Endothelial cell of umbilical vein (primary cell): ENCODE measurements around the gene CPNE2. TPM values are rescaled to one million over a fixed set of nuclear protein-coding genes. Genes with fewer than 3 reads are reported as not detected.
A peak's percentile ranks its signal among the peaks of the same experiment; 100 is the strongest.
"Not testable (repeated sequence)": the region's sequence is repeated elsewhere in the genome, so short reads cannot be mapped to it uniquely, and the experiment has no call there.

Experiments used
- BruUV-seq: library from RNA; stranded (reverse); fragments of 400-500 nt; replicated peaks from 2 replicates; lab custom pipeline; 2021; lab: Mats Ljungman, UMichigan
- CTCF ChIA-PET: fragments of 300-600, 350-600 bp; sonication (Branson Sonifier 250); formaldehyde crosslinking; loops from one replicate; lab custom pipeline; 2021; ENCODE audit warnings: antibody characterized with exemption, inconsistent platforms; lab: Charles Lee
- POLR2A ChIA-PET: fragments of 300-600, 350-600 bp; sonication (Branson Sonifier 250); formaldehyde crosslinking; loops from one replicate; lab custom pipeline; 2021; ENCODE audit warnings: antibody characterized with exemption, inconsistent platforms; lab: Charles Lee
- DNase-seq: peaks from one replicate; pipeline ENCODE4 v3.0.0-alpha.2; 2011; ENCODE audit warnings: low read depth, low spot score
- FAIRE-seq: peaks from 2 replicates; lab custom pipeline; 2011; peaks lifted over from hg19 to GRCh38; lab: Jason Lieb, UNC
- H2AFZ ChIP-seq: 2 replicates; pipeline ENCODE4 v1.6.0; 2012; ENCODE audit warnings: low read depth, low read length, control low read depth, inconsistent platforms
- H3K27ac ChIP-seq: 2 replicates; pipeline ENCODE4 v1.5.1; 2011; ENCODE audit warnings: low read depth, mild to moderate bottlenecking, control low read depth, low read length, moderate library complexity; ENCODE audit not compliant: insufficient read depth
- H3K27me3 ChIP-seq, 2 experiments: 2 replicates each; pipeline versions ENCODE4 v1.6.0 to v1.6.1; 2011; ENCODE audit warnings: low read length in 2 of 2, mixed read lengths in 1 of 2; ENCODE audit not compliant: control insufficient read depth in 2 of 2, insufficient read depth in 2 of 2
- H3K36me3 ChIP-seq, 2 experiments: 2 replicates in 1 of 2; 3 replicates in 1 of 2; pipeline ENCODE4 v1.5.1; 2011; ENCODE audit warnings: low read length in 2 of 2, mild to moderate bottlenecking in 1 of 2, moderate library complexity in 1 of 2; ENCODE audit not compliant: control insufficient read depth in 2 of 2, insufficient read depth in 2 of 2; ENCODE audit errors: extremely low read depth in 1 of 2
- H3K4me1 ChIP-seq: 3 replicates; pipeline ENCODE4 v1.5.1; 2011; ENCODE audit warnings: mild to moderate bottlenecking, low read length; ENCODE audit not compliant: control insufficient read depth, insufficient read depth; ENCODE audit errors: extremely low read depth
- H3K4me2 ChIP-seq: 2 replicates; pipeline ENCODE4 v1.6.1; 2011; ENCODE audit warnings: low read length, control low read depth, mixed read lengths; ENCODE audit not compliant: insufficient read depth
- H3K4me3 ChIP-seq, 3 experiments: fragments of 200-600 bp in 1 of 3; sonication (generic), shearing (Covaris generic) in 1 of 3; replicated peaks in 1 of 3; 2 replicates each; pipeline ENCODE4 v1.5.1; 2011 to 2016; ENCODE audit warnings: control low read depth in 3 of 3, low read length in 3 of 3, mild to moderate bottlenecking in 2 of 3, inconsistent platforms in 1 of 3, low read depth in 1 of 3, moderate library complexity in 1 of 3; ENCODE audit not compliant: insufficient read depth in 1 of 3
- H3K79me2 ChIP-seq: 2 replicates; pipeline ENCODE4 v1.6.0; 2012; ENCODE audit warnings: low read length, inconsistent platforms; ENCODE audit not compliant: control insufficient read depth, insufficient read depth
- H3K9ac ChIP-seq: replicated peaks from 2 replicates; pipeline ENCODE3; 2011; ENCODE audit warnings: low read length, control low read depth; ENCODE audit not compliant: insufficient read depth; ENCODE audit errors: extremely low read depth
- H3K9me1 ChIP-seq: replicated peaks from 3 replicates; pipeline ENCODE4 v1.6.0; 2011; ENCODE audit warnings: mild to moderate bottlenecking, low read length; ENCODE audit not compliant: control insufficient read depth, insufficient read depth; ENCODE audit errors: extremely low read depth
- H3K9me3 ChIP-seq: replicated peaks from 2 replicates; pipeline ENCODE4 v1.5.1; 2012; ENCODE audit warnings: low read length, inconsistent platforms; ENCODE audit not compliant: control insufficient read depth, insufficient read depth
- H4K20me1 ChIP-seq: replicated peaks from 2 replicates; pipeline ENCODE3; 2011; ENCODE audit warnings: mild to moderate bottlenecking, low read length; ENCODE audit not compliant: control insufficient read depth, insufficient read depth; ENCODE audit errors: extremely low read depth
- CTCF ChIP-seq, 2 donors: IDR thresholded peaks; 1 replicate in 1 of 2; 2 replicates in 1 of 2; pipeline ENCODE4 v1.5.1; 2011; ENCODE audit warnings: low read length in 2 of 2, mild to moderate bottlenecking in 2 of 2, moderate library complexity in 2 of 2, control low read depth in 1 of 2, inconsistent platforms in 1 of 2, low read depth in 1 of 2; ENCODE audit not compliant: insufficient read depth in 1 of 2; ENCODE audit errors: extremely low read depth in 1 of 2
- EZH2 ChIP-seq: IDR thresholded peaks from 2 replicates; pipeline ENCODE4 v1.6.1; 2012; ENCODE audit warnings: borderline replicate concordance, low read depth, mild to moderate bottlenecking, moderate library complexity, low read length, inconsistent platforms; ENCODE audit not compliant: severe bottlenecking
- FOS ChIP-seq: IDR thresholded peaks from 2 replicates; pipeline ENCODE4 v1.6.1; 2011; ENCODE audit warnings: mild to moderate bottlenecking, low read length, moderate library complexity, borderline replicate concordance; ENCODE audit not compliant: insufficient read depth
- GATA2 ChIP-seq: IDR thresholded peaks from 2 replicates; pipeline ENCODE4 v1.7.0; 2011; ENCODE audit warnings: low read depth, mild to moderate bottlenecking, moderate library complexity, mixed read lengths, low read length; ENCODE audit not compliant: insufficient read length, insufficient read depth
- JUN ChIP-seq: IDR thresholded peaks from 2 replicates; pipeline ENCODE4 v1.6.1; 2011; ENCODE audit warnings: borderline replicate concordance, low read depth; ENCODE audit not compliant: insufficient read length, insufficient read depth
- MAX ChIP-seq: IDR thresholded peaks from 2 replicates; pipeline ENCODE4 v1.6.1; 2011; ENCODE audit not compliant: insufficient read depth, insufficient read length
- MYC ChIP-seq: IDR thresholded peaks from one replicate; pipeline ENCODE4 v1.6.1; 2011; ENCODE audit warnings: mild to moderate bottlenecking, low read depth, low read length
- POLR2A ChIP-seq: IDR thresholded peaks from 2 replicates; pipeline ENCODE4 v1.6.1; 2012; ENCODE audit warnings: low read depth, mild to moderate bottlenecking, control low read depth, low read length
- POLR2AphosphoS5 ChIP-seq: IDR thresholded peaks from 2 replicates; pipeline ENCODE4 v1.6.1; 2012; ENCODE audit warnings: low read depth, mild to moderate bottlenecking, control low read depth, low read length, moderate library complexity; ENCODE audit not compliant: insufficient read depth
- dilution Hi-C: fragments of 300-500 bp; cut with MboI; formaldehyde crosslinking; loops from one replicate; pipeline ENCODE4 v1.15.0; 2019; ENCODE audit warnings: low sequenced_read_pairs; ENCODE audit not compliant: extremely low pct_ligation_motif_present
- intact Hi-C: fragments of 100-400 bp; cut with micrococcal nuclease; formaldehyde crosslinking; loops from one replicate; pipeline ENCODE4 v1.10.0; 2022
- polyA plus RNA-seq, 4 experiments: library from polyadenylated mRNA; depleted of rRNA in 3 of 4; stranded (reverse) in 3 of 4; unstranded in 1 of 4; fragments of >200 nt; gene quantifications; 2 replicates each; pipeline versions ENCODE4 v1.2.1 to v1.2.3, GENCODE V29; 2011 to 2012; ENCODE audit warnings: missing spikeins in 1 of 4
- total RNA-seq: library from RNA; stranded (reverse); gene quantifications from 2 replicates; pipeline ENCODE4 v1.2.3, GENCODE V29; 2021

Gene CPNE2
- total and polyA plus RNA-seq, 2 donors (not counting 3 experiments of a cell fraction or from before 2014, with no cell fraction given) = 91.9 to 187 TPM

- BruUV-seq, POLR2A ChIA-PET, H4K20me1 ChIP-seq, H3K9me3 ChIP-seq, H3K79me2 ChIP-seq, H3K27ac ChIP-seq, H3K27me3 ChIP-seq, H3K36me3 ChIP-seq, H3K4me2 ChIP-seq, H3K9ac ChIP-seq, H3K4me3 ChIP-seq, DNase-seq, intact Hi-C loops, dilution Hi-C loops, H3K4me1 ChIP-seq, H3K9me1 ChIP-seq, H2AFZ ChIP-seq: not testable (repeated sequence)
- CTCF ChIA-PET = interaction anchor here (0.8 to 5.9 kb wide), 5 partner anchors 7 to 68 kb away, joined by 3 to 48 read pairs (median 4); partner anchors contain the start of gene CPNE2
- FAIRE-seq = peak; percentile 15
- TF ChIP-seq FOS = peak; percentile 29
Measured at GRCh38 chr16:57099965-57100364, 7.6 kb downstream of the CPNE2 start.

- no peak for FAIRE-seq
- Histone ChIP-seq H3K9me3 (no peaks in the 10 kb centered on the region), H3K27ac (no peak overlapping the region), H4K20me1 (no peaks in the 10 kb centered on the region), H3K36me3 (no peaks in the 10 kb centered on the region), H3K4me2 (no peak overlapping the region), H3K4me3 (no peak overlapping the region), H3K9ac (no peak overlapping the region), H3K27me3 (no peaks in the 10 kb centered on the region), H3K79me2 (peaks cover 8% of the 10 kb centered on the region), H3K9me1 (no peaks in the 10 kb centered on the region), H3K4me1 (no peaks in the 10 kb centered on the region), H2AFZ (no peak overlapping the region)
- dilution Hi-C loops (no loop called here), intact Hi-C loops (no loop called here)
- CTCF ChIA-PET = interaction anchor here (0.8 to 5.9 kb wide), 5 partner anchors 7 to 67 kb away, joined by 3 to 48 read pairs (median 4); partner anchors contain the start of gene CPNE2
- BruUV-seq = no TSS peak
- POLR2A ChIA-PET = no interaction called here
- TF ChIP-seq POLR2A (no peak), POLR2AphosphoS5 (no peak), FOS (no peak), MYC (no peak), MAX (no peak), GATA2 (no peak), JUN (no peak), EZH2 (no peak), CTCF (IDR thresholded peaks at IDR 0.05; ENCODE audit: extremely low read depth in 1 of 2, insufficient read depth in 1 of 2, low read depth in 1 of 2, low read length in 2 of 2) (no peak)
- DNase-seq = no peak
Measured at GRCh38 chr16:57100445-57100844, 8.1 kb downstream of the CPNE2 start.
